ENCODE results near the gene SYCP2L.

DNA sequence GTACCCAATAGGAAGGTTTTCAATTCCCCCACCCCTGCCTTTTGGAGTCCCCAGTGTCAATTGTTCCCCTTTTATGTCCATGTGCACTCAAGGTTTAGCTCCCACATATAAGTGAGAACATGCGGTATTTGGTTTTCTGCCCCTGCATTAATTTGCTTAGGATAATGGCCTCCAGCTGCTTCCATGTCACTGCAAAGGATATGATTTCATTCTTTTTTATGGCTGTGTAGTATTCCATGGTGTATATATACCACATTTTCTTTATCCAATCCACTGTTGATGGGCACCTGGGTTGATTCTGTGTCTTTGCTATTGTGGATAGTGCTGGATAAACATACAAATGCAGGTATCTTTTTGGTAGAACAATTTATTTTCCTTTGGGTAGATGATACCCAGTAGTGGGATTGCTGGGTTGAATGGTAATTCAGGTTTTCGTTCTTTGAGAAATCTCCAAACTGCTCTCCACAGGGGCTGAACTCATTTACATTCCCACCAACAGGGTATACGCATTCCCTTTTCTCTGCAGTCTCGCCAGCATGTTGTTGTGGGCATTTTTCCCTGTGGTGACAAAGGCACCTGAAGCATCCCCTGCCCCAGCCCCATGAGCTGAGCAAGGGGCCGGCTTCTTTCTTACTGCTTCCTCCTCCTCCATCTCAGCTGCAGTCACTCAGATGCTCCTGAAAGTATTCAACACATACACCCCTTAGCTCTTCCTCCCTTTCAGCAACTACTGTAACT lies 90.5 kb downstream of the SYCP2L start:
- TF ChIP-seq ZFX (IDR thresholded peaks at IDR 0.05) (no peak), EZH2 (IDR thresholded peaks at IDR 0.05) (no peak), REST (IDR thresholded peaks at IDR 0.05; ENCODE audit: low read depth) (no peak)
- TF ChIP-seq, protein P1, sequence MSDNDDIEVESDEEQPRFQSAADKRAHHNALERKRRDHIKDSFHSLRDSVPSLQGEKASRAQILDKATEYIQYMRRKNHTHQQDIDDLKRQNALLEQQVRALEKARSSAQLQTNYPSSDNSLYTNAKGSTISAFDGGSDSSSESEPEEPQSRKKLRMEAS (IDR thresholded peaks at IDR 0.05) = no peak
